Activated CD8-positive, alpha-beta memory T cell treated with anti-CD3 and anti-CD28 coated beads for 4 hours (primary cell): ENCODE results near the gene CYSTM1.

ENCODE experiments used
- DNase-seq, 2 donors: peaks; one replicate each; pipeline ENCODE4 v3.0.0-alpha.2; 2020; ENCODE audit warnings: low read depth in 2 of 2

Gene CYSTM1, protein sequence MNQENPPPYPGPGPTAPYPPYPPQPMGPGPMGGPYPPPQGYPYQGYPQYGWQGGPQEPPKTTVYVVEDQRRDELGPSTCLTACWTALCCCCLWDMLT

DNA sequence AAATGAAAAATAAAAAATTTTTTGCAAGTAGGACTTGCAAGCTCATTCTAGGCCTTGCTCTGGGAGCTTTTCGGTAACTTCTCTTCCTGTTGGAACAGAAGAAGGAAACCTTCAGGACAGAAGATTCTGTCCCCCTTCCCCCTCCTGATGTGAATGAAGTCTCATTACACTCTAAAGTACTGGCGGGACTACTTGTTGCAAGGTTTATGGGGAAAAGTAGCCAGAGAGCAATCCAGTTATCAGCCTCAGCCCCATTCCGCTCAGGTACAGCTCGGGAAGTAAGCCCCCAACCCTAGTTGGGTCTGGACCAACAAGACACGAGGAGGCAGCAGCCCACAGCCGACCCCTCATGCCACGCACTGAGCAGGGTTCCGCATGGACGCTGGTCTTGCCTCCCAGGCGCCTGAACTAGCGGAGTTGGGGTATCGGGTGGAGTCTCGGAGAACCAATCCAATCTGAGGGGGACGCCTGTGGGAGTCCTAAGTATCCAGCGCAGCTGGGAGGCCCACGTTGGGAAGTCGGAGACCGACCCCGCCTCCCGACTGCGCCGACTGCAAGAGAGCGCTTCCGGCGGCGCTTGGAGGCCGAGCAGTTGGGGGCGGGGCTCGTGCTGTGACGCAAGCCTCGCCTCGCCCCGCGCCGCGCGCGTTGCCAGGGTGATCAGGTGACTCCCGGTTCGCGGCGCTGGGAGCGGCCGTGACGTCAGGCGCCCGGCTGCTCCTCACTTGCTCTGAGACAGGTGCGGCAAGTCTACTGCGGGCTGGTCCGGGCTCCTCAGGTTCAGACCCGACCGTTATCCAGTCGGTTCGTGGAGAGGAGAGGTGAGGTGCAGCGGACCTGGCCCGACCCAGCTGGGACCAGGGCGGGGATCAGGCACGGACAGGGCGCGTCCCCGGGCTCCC lies at the start of gene CYSTM1:
CYSTM1 (plus strand) TSS at position 724 of the 902 bp plus-strand sequence. CDS start 19,278 bp downstream, outside the sequence.
- peak; percentile 85 to 87 for DNase-seq

DNA sequence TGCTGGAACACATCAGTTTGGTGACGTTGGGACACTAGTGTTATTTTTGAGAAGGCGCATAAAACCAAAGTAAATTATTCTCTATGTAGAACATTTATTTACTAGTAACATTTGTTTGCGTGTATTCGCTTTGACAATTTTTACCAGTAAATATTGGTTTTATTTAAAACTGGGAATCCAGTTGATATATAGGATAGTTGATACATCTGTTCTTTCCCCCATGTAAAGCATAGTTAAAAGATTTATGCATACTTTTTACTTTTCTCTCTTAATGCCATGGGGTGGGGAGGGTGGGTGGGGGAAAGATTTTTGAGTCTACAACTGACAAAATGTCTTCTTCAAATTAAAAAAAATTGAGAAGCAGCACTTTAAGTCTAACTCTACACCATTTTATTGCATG lies 49.4 kb upstream of the CYSTM1 start, which contains the start of gene IGIP:
IGIP (plus strand) TSS at position 301 of the 400 bp plus-strand sequence. CDS start 2,540 bp downstream, outside the sequence.
- no peak for DNase-seq

GRCh38 chr5:140126315-140127012 lies 48.5 kb upstream of the CYSTM1 start:
- DNase-seq = no peak

- no peak for DNase-seq
Observed at GRCh38 chr5:140128376-140128775, 46.6 kb upstream of the CYSTM1 start.

GRCh38 chr5:140130949-140131733 lies 43.8 kb upstream of the CYSTM1 start:
- no peak for DNase-seq

DNA sequence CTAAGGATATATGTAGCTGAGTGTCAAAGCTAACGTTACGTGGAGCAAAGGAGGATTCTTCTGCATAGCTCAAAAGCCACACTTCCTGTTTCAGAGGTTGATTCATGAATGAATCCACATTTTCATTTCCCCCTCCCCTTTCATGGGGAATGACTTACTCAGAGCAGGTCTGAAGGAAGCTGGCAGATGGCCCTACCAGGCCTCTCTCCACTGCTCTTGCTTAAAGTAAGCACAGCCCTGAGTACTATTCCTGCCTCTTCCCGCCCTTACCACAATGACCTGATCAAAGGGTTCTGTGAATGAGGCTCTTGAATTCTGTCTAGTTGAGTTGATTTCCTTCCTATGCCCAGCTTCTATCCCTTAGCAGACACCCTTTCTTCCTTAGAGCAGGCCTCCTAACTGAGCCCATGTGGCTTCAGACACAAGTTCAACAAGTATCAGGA lies 43.0 kb upstream of the CYSTM1 start:
- no peak for DNase-seq

GRCh38 chr5:140133514-140134167 lies 41.3 kb upstream of the CYSTM1 start:
- DNase-seq = no peak

DNA sequence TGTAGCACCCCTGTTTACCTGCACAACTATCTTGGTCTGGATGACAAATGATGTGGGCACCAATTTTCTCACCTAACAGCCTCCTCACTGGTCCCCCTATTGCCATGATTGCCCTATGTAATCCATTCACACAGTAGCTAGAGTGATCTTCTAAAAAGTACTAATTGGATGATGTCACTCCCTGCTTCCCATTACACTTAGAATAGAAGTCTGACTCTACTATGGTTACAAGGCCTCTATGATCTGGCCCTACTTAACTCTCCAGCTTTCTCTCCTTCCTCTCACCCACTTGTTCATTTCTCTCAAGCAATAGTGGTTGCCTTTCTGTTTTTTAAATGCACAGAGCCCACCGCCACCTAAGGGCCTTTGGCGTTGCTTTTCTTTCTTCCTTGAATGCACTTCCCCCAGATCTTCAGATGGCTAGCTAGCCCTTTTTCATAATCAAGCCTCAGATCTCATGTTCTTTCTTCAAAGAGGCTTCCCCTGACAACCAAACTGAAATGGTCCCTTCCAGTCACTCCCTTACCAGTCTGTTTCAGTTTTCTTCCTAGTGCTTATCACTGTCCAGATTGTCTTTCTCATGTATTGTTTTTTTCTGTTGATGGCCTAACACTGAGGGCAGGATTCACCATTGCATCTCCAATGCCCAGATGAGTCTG lies 40.6 kb upstream of the CYSTM1 start:
- no peak for DNase-seq

DNA sequence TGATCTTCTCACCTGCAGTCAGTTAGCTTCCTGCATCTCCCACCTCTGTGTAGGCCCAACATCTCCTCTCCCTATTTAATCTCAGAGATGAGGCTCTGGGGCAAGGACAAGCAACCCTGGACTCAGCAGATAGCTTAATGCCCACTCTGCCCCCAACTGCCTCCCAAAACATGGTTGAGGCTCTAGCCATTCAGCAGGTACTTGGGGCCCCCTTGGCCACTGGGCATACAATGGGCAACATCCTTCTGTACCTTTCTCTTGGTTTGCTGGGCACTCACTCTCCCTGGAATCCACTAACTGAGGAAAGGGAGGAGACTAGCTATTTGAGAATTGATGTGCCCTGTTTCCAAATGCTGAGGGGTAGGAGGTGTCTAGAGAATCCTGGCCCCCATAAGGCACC lies 39.9 kb upstream of the CYSTM1 start:
- DNase-seq = no peak

DNA sequence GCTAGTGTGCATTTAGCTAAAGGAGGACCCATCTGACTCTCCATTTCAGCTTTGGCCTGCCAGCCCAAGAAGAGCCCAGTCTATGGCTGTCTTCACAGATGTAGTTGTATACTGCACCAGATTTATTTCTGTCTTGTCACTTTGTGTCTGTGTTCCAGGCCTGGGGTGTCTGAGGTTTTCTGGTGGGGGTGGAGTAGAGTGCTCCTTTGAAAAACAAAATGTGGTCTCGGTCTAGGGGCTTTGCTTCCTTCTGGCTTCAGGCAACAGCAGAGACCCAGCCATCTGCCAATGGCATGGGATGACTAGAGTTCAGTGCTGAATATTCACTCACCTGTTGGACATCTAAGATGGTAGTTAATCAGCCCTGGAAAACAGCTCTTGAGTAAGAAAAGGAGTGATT lies 38.4 kb upstream of the CYSTM1 start:
- DNase-seq = no peak

GRCh38 chr5:140140435-140140834 lies 34.6 kb upstream of the CYSTM1 start:
- DNase-seq = no peak

GRCh38 chr5:140141241-140141640 lies 33.7 kb upstream of the CYSTM1 start:
- DNase-seq = no peak

- DNase-seq = no peak
Observed at GRCh38 chr5:140142246-140142645, 32.7 kb upstream of the CYSTM1 start.

GRCh38 chr5:140142856-140143255 lies 32.1 kb upstream of the CYSTM1 start:
- DNase-seq = no peak

DNA sequence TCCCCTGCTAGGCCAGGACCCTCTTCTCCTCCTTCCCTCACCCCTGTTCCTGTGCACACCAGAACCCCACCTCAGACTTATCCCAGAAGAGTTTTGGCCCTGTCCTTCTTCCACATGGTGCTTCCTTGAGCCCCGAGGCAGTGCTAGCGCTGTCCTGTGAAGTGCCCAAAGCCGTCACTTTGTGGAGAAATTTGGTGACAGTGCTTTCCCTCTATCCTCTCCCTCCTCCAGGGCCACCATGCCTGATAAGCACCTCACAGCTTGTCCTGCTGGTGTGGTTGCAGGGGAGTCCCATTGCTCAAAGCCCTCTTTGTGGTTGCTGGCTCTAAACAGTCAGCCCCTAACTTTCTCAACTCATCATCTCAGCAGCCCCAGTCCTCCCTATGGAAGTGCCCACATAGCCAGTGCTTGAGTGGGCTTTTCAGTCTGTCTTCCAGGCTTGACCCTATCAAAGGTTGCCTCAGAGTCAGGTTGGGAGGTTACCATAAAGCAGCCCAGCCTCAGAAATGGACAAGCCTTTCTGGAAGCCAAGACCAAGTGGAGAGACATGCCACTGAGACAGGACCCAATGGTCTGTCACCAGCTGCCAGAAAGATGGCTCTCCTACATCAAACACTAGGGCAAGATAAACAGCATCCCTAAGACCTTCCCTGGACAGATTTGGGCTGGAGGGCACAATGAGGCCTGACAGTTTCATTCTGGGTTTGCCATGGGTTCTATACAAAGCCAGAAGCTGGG lies 31.3 kb upstream of the CYSTM1 start:
- DNase-seq = no peak

DNA sequence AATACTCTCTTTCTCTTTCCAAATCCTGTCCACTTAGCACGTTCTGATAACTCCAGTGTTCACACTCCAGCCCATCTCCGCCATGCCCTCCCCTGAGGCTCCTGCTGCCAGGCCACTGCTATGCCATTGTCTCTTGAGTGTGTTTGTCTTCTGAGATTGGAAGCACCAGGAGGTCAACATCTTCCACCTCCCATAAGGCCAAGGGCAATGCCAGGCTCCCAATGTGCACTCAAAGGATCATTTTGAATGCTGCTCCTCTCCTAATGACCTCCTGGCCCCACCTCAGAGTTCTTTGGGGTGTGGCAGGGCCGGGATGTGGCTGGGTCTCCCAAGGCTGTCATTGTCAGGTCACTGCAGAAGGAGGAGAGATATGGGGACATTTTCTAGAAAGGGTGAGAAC lies 29.7 kb upstream of the CYSTM1 start:
- DNase-seq = no peak

GRCh38 chr5:140145818-140146522 lies 29.0 kb upstream of the CYSTM1 start:
- peak in 1 of 2 donors; percentile 9 for DNase-seq

DNA sequence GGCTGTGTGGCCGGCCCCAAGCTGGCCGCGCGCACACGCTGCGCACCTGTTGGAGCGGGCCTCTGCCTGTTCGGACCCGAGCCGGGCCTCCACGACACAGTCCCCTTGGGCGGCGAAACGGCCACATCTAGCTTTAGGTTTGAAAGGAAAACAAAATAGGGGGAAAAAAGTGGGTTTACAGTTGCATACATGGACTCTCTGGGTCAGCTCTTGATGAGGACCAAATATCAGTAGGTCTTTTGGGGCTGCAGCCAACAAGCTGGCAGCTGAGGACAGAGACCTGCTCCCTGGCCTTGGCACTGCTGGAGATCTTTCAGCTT lies 28.5 kb upstream of the CYSTM1 start:
- no peak for DNase-seq

DNA sequence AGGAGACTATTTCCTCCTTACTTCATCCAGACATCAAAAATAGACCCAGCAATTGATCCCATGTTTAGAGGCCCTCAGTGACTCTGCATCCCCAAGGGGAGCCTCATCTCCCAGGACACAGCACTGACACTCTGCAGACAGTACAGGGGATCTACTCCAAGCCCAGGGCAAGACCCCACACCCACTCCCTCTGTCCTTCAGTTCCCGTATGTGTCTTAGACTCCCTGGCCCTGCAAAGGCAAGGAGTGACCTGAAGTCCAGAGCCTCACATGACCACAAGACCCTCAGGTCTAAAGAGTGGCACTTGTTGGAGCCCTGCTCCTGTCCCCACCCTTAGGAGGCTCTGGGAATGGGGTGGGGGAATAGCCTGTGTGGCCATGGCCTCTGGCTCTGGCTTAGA lies 27.5 kb upstream of the CYSTM1 start:
- no peak for DNase-seq

DNA sequence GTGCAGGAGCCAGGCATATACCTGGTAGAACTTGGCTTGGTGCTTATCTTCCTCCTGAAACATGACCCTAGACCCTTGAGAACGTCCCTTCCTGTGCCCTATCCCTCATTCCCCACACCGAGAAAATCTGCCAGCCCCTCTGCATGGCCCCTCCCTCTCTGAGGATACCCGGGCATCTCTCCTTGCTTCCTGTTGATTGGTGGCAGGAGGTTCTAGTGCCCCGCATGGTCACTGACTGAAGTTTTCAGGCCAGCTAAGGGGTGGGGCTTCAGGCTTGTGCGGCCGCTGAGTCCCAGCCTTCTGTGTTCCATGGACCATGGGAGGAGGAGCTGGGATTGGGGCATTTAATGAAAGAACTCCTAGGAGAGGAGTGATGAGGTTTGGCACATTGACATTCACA lies 26.5 kb upstream of the CYSTM1 start:
- no peak for DNase-seq
